Neural cell (in vitro differentiated cells): ENCODE data around the gene PCDHA1. TPM values are rescaled to one million over a fixed set of nuclear protein-coding genes. Genes with fewer than 3 reads are reported as not detected.
"Not testable (repeated sequence)": the region's sequence is repeated elsewhere in the genome, so short reads cannot be mapped to it uniquely, and the experiment has no call there.

Source experiments
- H2AFZ ChIP-seq: fragments of 200-600, 300-800 bp; sonication (generic), shearing (Covaris generic); 2 replicates; pipeline ENCODE4 v1.6.0; 2014; ENCODE audit warnings: low read depth, mild to moderate bottlenecking, antibody characterized with exemption, low read length, moderate library complexity
- H3F3A ChIP-seq: fragments of 200-600 bp; shearing (Covaris generic); 2 replicates; pipeline ENCODE4 v1.6.1; 2016; ENCODE audit warnings: mild to moderate bottlenecking, moderate library complexity, mixed read lengths, antibody characterized with exemption, low read length; ENCODE audit not compliant: insufficient read depth, poor library complexity, severe bottlenecking
- H3K27ac ChIP-seq: fragments of 200-600, 300-800 bp; sonication (generic), shearing (Covaris generic); 2 replicates; pipeline ENCODE4 v1.5.1; 2014; ENCODE audit warnings: mild to moderate bottlenecking, low read length, moderate library complexity
- H3K27me3 ChIP-seq: fragments of 300-800, 200-600 bp; sonication (generic), shearing (Covaris generic); 2 replicates; pipeline ENCODE4 v1.6.0; 2014; ENCODE audit warnings: mild to moderate bottlenecking, low read depth, low read length, moderate library complexity; ENCODE audit not compliant: insufficient read depth
- H3K36me3 ChIP-seq: fragments of 300-800, 200-600 bp; sonication (generic), shearing (Covaris generic); 2 replicates; pipeline ENCODE4 v1.5.1; 2014; ENCODE audit warnings: mild to moderate bottlenecking, antibody characterized with exemption, low read length, moderate library complexity; ENCODE audit not compliant: insufficient read depth
- H3K4me2 ChIP-seq: fragments of 300-800, 200-600 bp; sonication (generic), shearing (Covaris generic); 2 replicates; pipeline ENCODE4 v1.6.0; 2014; ENCODE audit warnings: mild to moderate bottlenecking, low read length
- H3K4me3 ChIP-seq: fragments of 300-800, 200-600 bp; sonication (generic), shearing (Covaris generic); 2 replicates; pipeline ENCODE4 v1.5.1; 2014; ENCODE audit warnings: mild to moderate bottlenecking, low read length, moderate library complexity
- H3K79me2 ChIP-seq: fragments of 200-600 bp; shearing (Covaris generic); replicated peaks from 2 replicates; pipeline ENCODE4 v1.6.0; 2014; ENCODE audit warnings: mild to moderate bottlenecking, low read length, moderate library complexity; ENCODE audit not compliant: insufficient read depth
- H3K9ac ChIP-seq: fragments of 300-800, 200-600 bp; sonication (generic), shearing (Covaris generic); 2 replicates; pipeline ENCODE4 v1.6.1; 2016; ENCODE audit warnings: mild to moderate bottlenecking, low read length, mixed read lengths
- H3K9me2 ChIP-seq: fragments of 200-600 bp; shearing (Covaris generic); 2 replicates; pipeline ENCODE4 v1.6.1; 2016; ENCODE audit warnings: mild to moderate bottlenecking, low read length, mixed read lengths; ENCODE audit not compliant: insufficient read depth
- H3K9me3 ChIP-seq: fragments of 200-600, 300-800 bp; sonication (generic), shearing (Covaris generic); 2 replicates; pipeline ENCODE4 v1.6.1; 2016; ENCODE audit warnings: mild to moderate bottlenecking, mixed run types, low read length, moderate library complexity, mixed read lengths
- H4K20me1 ChIP-seq: fragments of 200-600 bp; shearing (Covaris generic); 2 replicates; pipeline ENCODE4 v1.6.1; 2016; ENCODE audit warnings: mild to moderate bottlenecking, mixed run types; ENCODE audit not compliant: insufficient read depth
- CTCF ChIP-seq: fragments of 450-650 bp; IDR thresholded peaks from 2 replicates; pipeline ENCODE4 v1.5.1; 2014; ENCODE audit warnings: antibody characterized with exemption, mild to moderate bottlenecking, moderate library complexity; ENCODE audit not compliant: poor library complexity, severe bottlenecking
- EP300 ChIP-seq: fragments of 450-650 bp; conservative IDR thresholded peaks from 2 replicates; pipeline ENCODE4 v1.6.1; 2014; ENCODE audit warnings: antibody characterized with exemption, mild to moderate bottlenecking, moderate library complexity; ENCODE audit not compliant: poor library complexity, severe bottlenecking
- MXI1 ChIP-seq: fragments of 450-650 bp; conservative IDR thresholded peaks from 2 replicates; pipeline ENCODE4 v1.6.1; 2014; ENCODE audit warnings: antibody characterized with exemption, mild to moderate bottlenecking; ENCODE audit not compliant: poor library complexity, severe bottlenecking
- POLR2AphosphoS5 ChIP-seq: IDR thresholded peaks from 2 replicates; pipeline ENCODE4 v1.6.1; 2012
- polyA plus RNA-seq: library from polyadenylated mRNA; depleted of rRNA; stranded (reverse); fragments of >200 nt; gene quantifications from 2 replicates; pipeline ENCODE4 v1.2.3, GENCODE V29; 2014

Gene PCDHA1
- polyA plus RNA-seq, 1 donor from 2014 or later, result 0.28 TPM

- TF ChIP-seq CTCF, result no peak
- no peak for TF ChIP-seq MXI1
Measured at GRCh38 chr5:140828362-140828737, 42.4 kb downstream of the PCDHA1 start (continued).

GRCh38 chr5:140829511-140830501 is 43.9 kb downstream of the PCDHA1 start:
- H3K4me3 ChIP-seq, H3K27me3 ChIP-seq, H2AFZ ChIP-seq, H3K4me2 ChIP-seq, H4K20me1 ChIP-seq, H3K9me2 ChIP-seq, H3F3A ChIP-seq, H3K27ac ChIP-seq, H3K9ac ChIP-seq: not testable (repeated sequence)
- H3K36me3 ChIP-seq, result peaks cover 23% of the 10 kb centered on the region
- H3K79me2 ChIP-seq, result peaks cover 39% of the 10 kb centered on the region
- H3K9me3 ChIP-seq, result peaks cover 42% of the 10 kb centered on the region

GRCh38 chr5:140833993-140834392 is 48.1 kb downstream of the PCDHA1 start, which contains the start of gene PCDHA7:
TSS of gene PCDHA7 (plus strand) at chr5:140834269. CDS start at chr5:140834384, 115 bp downstream.
- Histone ChIP-seq H3K9ac (no peak within 1 kb of the TSS), H3K4me2 (no peak within 1 kb of the TSS), H3K9me2 (no peaks in the 10 kb centered on the region), H3F3A (no peaks in the 10 kb centered on the region), H3K27ac (no peak within 1 kb of the TSS), H3K4me3 (no peak within 1 kb of the TSS), H3K36me3 (peaks cover 40% of the 10 kb centered on the region), H4K20me1 (no peaks in the 10 kb centered on the region), H3K27me3 (no peaks in the 10 kb centered on the region), H2AFZ (no peak within 1 kb of the TSS), H3K9me3 (peaks cover 50% of the 10 kb centered on the region), H3K79me2 (peaks cover 26% of the 10 kb centered on the region)
- TF ChIP-seq EP300, result no peak
- no peak for TF ChIP-seq POLR2AphosphoS5

- not testable (repeated sequence) for H3K4me2 ChIP-seq, H3K4me3 ChIP-seq, H2AFZ ChIP-seq
Measured at GRCh38 chr5:140834439-140835008, 48.6 kb downstream of the PCDHA1 start.

More at GRCh38 chr5:140834439-140835008, 48.6 kb downstream of the PCDHA1 start:
- H4K20me1 ChIP-seq, H3K27me3 ChIP-seq, H3K9ac ChIP-seq, H3F3A ChIP-seq, H3K27ac ChIP-seq, H3K9me2 ChIP-seq: not testable (repeated sequence)
- peaks cover 49% of the 10 kb centered on the region for H3K9me3 ChIP-seq
- H3K36me3 ChIP-seq, result peaks cover 38% of the 10 kb centered on the region
- H3K79me2 ChIP-seq, result peaks cover 31% of the 10 kb centered on the region
